HEK293T (cell line): ENCODE measurements around the gene TSPAN14.

Source experiments
- CTCF ChIA-PET: fragments of 350-600 bp; formaldehyde crosslinking; extraction: SDS; loops from one replicate; lab custom pipeline; 2021; ENCODE audit warnings: antibody characterized with exemption, inconsistent platforms; lab: Yijun Ruan, JAX
- POLR2A ChIA-PET: fragments of 350-600 bp; formaldehyde crosslinking; extraction: SDS; loops from one replicate; lab custom pipeline; 2020; ENCODE audit warnings: antibody characterized with exemption, inconsistent platforms; lab: Yijun Ruan, JAX
- DNase-seq: peaks from one replicate; pipeline ENCODE4 v3.0.0; 2012; ENCODE audit warnings: mixed read lengths; ENCODE audit errors: extremely low spot score
- ARNT ChIP-seq: fragments of 450-650 bp; IDR thresholded peaks from 2 replicates; pipeline ENCODE4 v1.6.1; 2017; ENCODE audit warnings: mild to moderate bottlenecking
- BHLHE40 ChIP-seq: fragments of 450-650 bp; IDR thresholded peaks from 2 replicates; pipeline ENCODE4 v1.6.1; 2016; ENCODE audit warnings: mild to moderate bottlenecking, moderate library complexity, borderline replicate concordance
- CTBP1 ChIP-seq: fragments of 450-650 bp; IDR thresholded peaks from 2 replicates; pipeline ENCODE4 v1.6.1; 2016; ENCODE audit warnings: borderline replicate concordance
- ELF4 ChIP-seq: fragments of 450-650 bp; IDR thresholded peaks from 2 replicates; pipeline ENCODE4 v1.6.1; 2017; ENCODE audit warnings: antibody characterized with exemption
- FOXA1 ChIP-seq: fragments of 450-650 bp; IDR thresholded peaks from 2 replicates; pipeline ENCODE4 v1.6.1; 2016; ENCODE audit warnings: mild to moderate bottlenecking
- FOXK2 ChIP-seq: fragments of 450-650 bp; IDR thresholded peaks from 2 replicates; pipeline ENCODE4 v1.6.1; 2016; ENCODE audit warnings: mild to moderate bottlenecking
- FOXM1 ChIP-seq: fragments of 450-650 bp; IDR thresholded peaks from 2 replicates; pipeline ENCODE4 v1.6.1; 2017; ENCODE audit warnings: mild to moderate bottlenecking, borderline replicate concordance
- HDGF ChIP-seq: fragments of 450-650 bp; IDR thresholded peaks from 2 replicates; pipeline ENCODE4 v1.6.1; 2017; ENCODE audit warnings: antibody characterized with exemption, borderline replicate concordance
- L3MBTL2 ChIP-seq: fragments of 450-650 bp; conservative IDR thresholded peaks from 2 replicates; pipeline ENCODE4 v1.6.1; 2016; ENCODE audit warnings: mild to moderate bottlenecking
- LEF1 ChIP-seq: fragments of 450-650 bp; IDR thresholded peaks from 2 replicates; pipeline ENCODE4 v1.6.1; 2017; ENCODE audit warnings: mild to moderate bottlenecking, borderline replicate concordance
- NFRKB ChIP-seq: fragments of 450-650 bp; IDR thresholded peaks from 2 replicates; pipeline ENCODE4 v1.6.1; 2016; ENCODE audit warnings: mild to moderate bottlenecking, moderate library complexity
- SP1 ChIP-seq: fragments of 450-650 bp; IDR thresholded peaks from 2 replicates; pipeline ENCODE4 v1.6.1; 2017
- SUZ12 ChIP-seq: fragments of 450-650 bp; IDR thresholded peaks from 2 replicates; pipeline ENCODE4 v1.6.1; 2016; ENCODE audit warnings: mild to moderate bottlenecking
- TARDBP ChIP-seq: fragments of 450-650 bp; IDR thresholded peaks from 2 replicates; pipeline ENCODE4 v1.6.1; 2016
- ZNF384 ChIP-seq: fragments of 450-650 bp; IDR thresholded peaks from 2 replicates; pipeline ENCODE4 v1.6.1; 2016
- TF ChIP-seq, protein P1 (sequence below): fragments of 450-650 bp; IDR thresholded peaks from 2 replicates; pipeline ENCODE4 v1.6.1; 2016

Gene TSPAN14

DNA sequence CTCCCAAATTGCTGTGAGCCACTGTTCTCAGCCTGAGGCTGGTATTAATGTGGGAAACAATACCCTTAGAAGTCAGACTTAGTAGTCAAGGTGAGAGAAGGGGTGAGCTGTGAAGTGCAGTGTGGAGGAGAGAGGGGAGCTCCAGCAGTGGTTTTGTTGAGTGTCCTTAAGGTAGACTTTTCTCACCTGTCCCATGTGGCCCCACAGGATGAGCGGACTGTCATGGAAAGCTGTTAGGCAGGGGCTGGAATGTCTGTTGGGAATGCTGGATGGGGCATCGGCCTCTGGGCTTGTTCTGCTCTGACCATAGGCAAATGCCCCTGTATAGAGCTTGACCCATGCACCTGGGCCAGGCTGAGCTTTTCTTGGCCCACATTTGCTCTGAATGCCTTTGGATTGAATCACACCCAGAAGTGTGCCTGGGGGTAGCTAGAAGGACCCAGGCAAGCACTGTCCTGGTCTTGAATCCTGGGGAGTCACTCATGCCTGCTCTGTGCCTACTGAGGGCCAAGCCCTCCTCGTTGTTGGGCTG, 47.3 kb downstream of the TSPAN14 start:
- CTCF ChIA-PET, result interaction anchor here (0.9 kb wide), 1 partner anchor 57 kb away, joined by 3 read pairs; no protein-coding TSS in a partner anchor
- DNase-seq, result no peak
- TF ChIP-seq FOXK2, result no peak
- TF ChIP-seq FOXA1, result no peak
- no peak for TF ChIP-seq BHLHE40
- TF ChIP-seq SP1, result no peak
- TF ChIP-seq FOXM1, result no peak
- TF ChIP-seq NFRKB, result no peak
- no peak for TF ChIP-seq LEF1
- no peak for TF ChIP-seq ARNT
- TF ChIP-seq CTBP1, result no peak
- TF ChIP-seq ELF4, result no peak
- no peak for TF ChIP-seq L3MBTL2
- TF ChIP-seq, protein P1, sequence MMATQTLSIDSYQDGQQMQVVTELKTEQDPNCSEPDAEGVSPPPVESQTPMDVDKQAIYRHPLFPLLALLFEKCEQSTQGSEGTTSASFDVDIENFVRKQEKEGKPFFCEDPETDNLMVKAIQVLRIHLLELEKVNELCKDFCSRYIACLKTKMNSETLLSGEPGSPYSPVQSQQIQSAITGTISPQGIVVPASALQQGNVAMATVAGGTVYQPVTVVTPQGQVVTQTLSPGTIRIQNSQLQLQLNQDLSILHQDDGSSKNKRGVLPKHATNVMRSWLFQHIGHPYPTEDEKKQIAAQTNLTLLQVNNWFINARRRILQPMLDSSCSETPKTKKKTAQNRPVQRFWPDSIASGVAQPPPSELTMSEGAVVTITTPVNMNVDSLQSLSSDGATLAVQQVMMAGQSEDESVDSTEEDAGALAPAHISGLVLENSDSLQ, result no peak
- no peak for TF ChIP-seq HDGF
- TF ChIP-seq SUZ12, result no peak
- TF ChIP-seq ZNF384, result no peak
- no peak for TF ChIP-seq TARDBP
- POLR2A ChIA-PET, result interaction anchor here (1.1 kb wide), 1 partner anchor 93 kb away, joined by 4 read pairs; the partner anchor contains the start of gene PRXL2A

DNA sequence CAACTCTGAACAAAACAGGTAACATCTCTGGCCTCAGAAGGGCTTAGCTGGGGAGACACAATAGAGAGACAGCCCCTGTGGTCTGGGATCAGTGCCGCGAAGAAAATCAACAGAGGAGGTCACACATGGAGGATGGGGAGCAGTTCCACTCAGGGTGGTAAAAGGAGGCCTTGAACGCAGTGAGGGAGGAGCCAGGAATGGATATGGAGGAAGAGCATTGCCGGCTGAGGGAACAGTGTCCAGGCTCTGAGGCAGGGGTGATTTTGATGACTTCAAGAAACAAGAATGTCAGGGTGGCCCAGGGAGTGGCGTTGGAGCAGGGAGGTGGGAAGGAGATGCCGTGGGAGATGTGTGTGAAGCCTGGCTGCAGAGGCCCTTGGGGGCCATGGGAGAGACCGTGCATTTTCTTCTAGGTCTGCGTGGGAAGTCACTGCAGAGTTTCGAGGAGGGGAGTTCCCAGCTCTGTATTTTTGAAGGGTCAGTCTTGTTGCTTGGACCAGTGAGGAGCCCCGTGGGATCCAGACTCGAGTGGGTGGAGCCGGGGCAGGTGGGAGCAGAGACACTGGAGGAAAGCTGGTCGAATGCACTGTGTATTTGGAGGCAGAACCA, 47.9 kb downstream of the TSPAN14 start:
- ChIA-PET CTCF (interaction anchor here (0.9 kb wide), 1 partner anchor 57 kb away, joined by 3 read pairs; no protein-coding TSS in a partner anchor), POLR2A (interaction anchor here (1.1 kb wide), 1 partner anchor 94 kb away, joined by 4 read pairs; the partner anchor contains the start of gene PRXL2A)
- no peak for DNase-seq
- TF ChIP-seq FOXA1, result no peak
- no peak for TF ChIP-seq ARNT
- TF ChIP-seq NFRKB, result no peak
- no peak for TF ChIP-seq BHLHE40
- no peak for TF ChIP-seq SUZ12
- TF ChIP-seq, protein P1, result no peak
- TF ChIP-seq FOXK2, result no peak

DNA sequence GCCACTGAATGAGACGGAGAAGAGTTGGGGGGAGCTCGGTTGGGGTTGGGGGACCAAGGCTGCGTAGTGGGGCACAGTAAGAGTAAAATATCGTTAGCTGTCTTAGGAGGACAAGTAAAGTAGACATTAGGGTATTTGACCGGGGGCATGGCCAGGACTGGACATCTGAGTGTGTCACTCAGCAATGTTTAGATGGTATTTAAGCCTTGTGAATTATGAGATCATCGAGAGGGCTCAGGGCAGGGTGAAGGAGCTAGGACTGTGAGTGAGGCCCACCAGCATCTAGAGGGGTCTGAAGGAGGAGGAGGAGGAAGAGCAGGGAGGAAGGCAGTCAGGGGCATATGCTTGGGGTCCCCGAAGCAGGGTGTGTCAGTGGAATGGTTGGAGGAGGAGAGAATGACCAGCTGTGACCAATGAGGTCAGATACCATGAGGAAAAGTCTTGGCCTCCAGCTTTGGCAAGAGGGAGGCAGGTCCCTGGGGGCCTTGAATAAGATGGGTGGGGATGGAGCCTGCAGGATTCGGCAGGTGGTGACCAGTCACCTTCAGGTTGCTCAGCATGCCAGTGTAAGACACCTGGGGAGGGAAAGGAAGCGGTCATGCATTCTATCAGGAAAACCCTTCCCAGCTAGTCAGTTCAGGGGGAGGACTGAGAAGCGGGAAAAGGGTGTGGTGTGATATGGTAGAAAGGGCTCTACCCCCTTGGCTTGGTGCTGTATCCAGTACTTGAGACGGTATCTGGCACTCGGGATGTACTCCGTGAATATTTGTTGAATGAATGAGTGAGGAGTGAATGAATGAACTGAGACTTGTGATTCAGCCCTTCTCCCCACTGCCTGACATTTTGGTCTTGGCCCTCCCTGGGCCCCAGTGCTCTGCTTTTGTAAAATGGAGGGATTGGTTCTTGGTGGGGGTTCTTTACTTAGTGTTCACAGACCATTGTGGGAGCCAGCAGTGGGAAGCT, 48.8 kb downstream of the TSPAN14 start:
- DNase-seq, result no peak
- POLR2A ChIA-PET, result no interaction called here
- TF ChIP-seq SP1 (no peak), BHLHE40 (no peak), SUZ12 (no peak), TARDBP (no peak), FOXA1 (no peak), FOXM1 (no peak)
- CTCF ChIA-PET, result interaction anchor here (0.8 kb wide), 1 partner anchor 58 kb away, joined by 4 read pairs; no protein-coding TSS in a partner anchor

DNA sequence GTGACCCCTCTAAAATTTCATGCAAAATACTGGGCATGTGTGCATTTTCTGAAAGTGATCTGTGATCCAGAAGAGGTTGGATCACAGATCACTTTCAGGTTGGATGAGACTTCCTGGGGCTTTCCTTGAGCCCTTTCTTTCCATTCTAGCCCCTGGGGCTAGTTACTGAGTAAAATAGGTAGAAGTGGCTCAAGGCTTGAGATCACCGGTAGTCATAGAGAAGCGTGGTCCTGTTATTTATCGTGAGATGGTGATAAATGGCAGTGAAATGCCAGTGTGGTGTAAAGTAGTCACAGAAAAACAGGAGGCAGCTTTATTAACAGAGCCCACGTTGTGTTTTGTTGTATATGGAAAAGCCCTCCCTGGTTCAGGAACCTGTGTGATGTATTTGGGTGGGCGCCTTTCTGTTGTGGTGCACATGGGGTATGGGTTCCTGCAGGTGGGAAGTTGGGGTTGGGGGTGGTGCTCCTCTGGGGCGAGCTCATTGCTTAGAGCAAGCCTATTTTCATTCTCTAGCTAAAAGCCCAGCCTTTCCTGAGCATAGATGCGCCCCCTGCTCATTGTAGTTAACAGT, 49.6 kb downstream of the TSPAN14 start:
- CTCF ChIA-PET, result interaction anchor here (0.8 to 2.4 kb wide), 3 partner anchors 55 to 126 kb away, joined by 4 to 20 read pairs (median 7); no protein-coding TSS in a partner anchor
- TF ChIP-seq ZNF384 (no peak), SUZ12 (no peak), FOXA1 (no peak), TARDBP (no peak), ARNT (no peak), FOXK2 (no peak), FOXM1 (no peak), LEF1 (no peak), CTBP1 (no peak), BHLHE40 (no peak), L3MBTL2 (no peak), HDGF (no peak), SP1 (no peak), ELF4 (no peak), NFRKB (no peak)
- TF ChIP-seq, protein P1, result no peak
- no peak for DNase-seq
- POLR2A ChIA-PET, result no interaction called here

DNA sequence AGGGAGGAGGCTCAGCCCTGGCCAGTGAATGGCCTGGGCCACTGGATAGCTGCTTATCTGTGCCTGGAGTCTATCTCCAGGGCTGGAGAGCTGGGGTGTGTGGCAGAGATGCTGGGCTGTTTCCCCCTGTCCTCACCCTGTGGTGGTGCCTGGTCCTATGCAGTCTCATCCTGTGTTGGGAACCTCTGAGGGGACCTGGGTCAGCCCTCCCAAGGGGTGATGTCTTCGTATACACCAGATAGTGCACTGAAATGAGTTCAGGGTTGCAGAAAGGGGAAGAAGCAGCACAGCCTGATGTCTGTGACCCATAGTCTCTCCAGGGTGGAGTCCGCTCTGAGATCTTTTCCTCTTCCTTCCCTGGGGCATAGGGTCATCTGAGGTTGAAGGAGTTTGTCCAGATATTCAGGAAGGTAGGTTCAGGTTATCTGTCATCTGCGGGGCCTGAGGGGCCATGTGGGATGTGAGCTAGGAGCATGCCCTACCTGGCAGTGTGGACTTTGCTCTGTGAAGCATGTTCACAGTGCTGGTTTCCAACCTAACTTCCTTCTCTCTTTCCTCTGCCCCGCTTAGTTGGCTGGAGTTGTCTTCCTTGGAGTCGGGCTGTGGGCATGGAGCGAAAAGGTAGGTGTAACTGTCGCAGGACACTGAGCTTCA, 50.2 kb downstream of the TSPAN14 start:
- TF ChIP-seq FOXK2 (no peak), BHLHE40 (no peak), ARNT (no peak), NFRKB (no peak), ELF4 (no peak), ZNF384 (no peak), TARDBP (no peak), LEF1 (no peak), L3MBTL2 (no peak), SP1 (no peak), HDGF (no peak), FOXA1 (no peak), SUZ12 (no peak), FOXM1 (no peak), CTBP1 (no peak)
- TF ChIP-seq, protein P1, result no peak
- DNase-seq, result no peak
- ChIA-PET POLR2A (no interaction called here), CTCF (interaction anchor here (0.8 to 2.7 kb wide), 6 partner anchors 51 to 126 kb away, joined by 4 to 47 read pairs (median 12); no protein-coding TSS in a partner anchor)
